Transverse colon (tissue), 4 donors: ENCODE data around the gene PCDHGA4.

ENCODE experiments used
- EP300 ChIP-seq: sonication (generic); formaldehyde crosslinking; IDR thresholded peaks from one replicate; pipeline ENCODE4 v1.6.1; 2017; ENCODE audit warnings: antibody characterized with exemption, low read depth
- POLR2AphosphoS5 ChIP-seq, 3 donors: sonication (generic); formaldehyde crosslinking; IDR thresholded peaks; one replicate each; pipeline ENCODE4 v1.6.1; 2016; ENCODE audit warnings: antibody characterized with exemption in 3 of 3
- TF ChIP-seq, protein P1 (sequence below), 5 experiments: fragments of 200-600 bp in 3 of 5; fragments of 450-650 bp in 2 of 5; sonication (generic) in 3 of 5; IDR thresholded peaks; 1 replicate in 2 of 5; 2 replicates in 3 of 5; pipeline ENCODE4 v1.5.1; 2016 to 2017; ENCODE audit warnings: antibody characterized with exemption in 5 of 5, inconsistent platforms in 3 of 5, mild to moderate bottlenecking in 2 of 5, moderate library complexity in 1 of 5

DNA sequence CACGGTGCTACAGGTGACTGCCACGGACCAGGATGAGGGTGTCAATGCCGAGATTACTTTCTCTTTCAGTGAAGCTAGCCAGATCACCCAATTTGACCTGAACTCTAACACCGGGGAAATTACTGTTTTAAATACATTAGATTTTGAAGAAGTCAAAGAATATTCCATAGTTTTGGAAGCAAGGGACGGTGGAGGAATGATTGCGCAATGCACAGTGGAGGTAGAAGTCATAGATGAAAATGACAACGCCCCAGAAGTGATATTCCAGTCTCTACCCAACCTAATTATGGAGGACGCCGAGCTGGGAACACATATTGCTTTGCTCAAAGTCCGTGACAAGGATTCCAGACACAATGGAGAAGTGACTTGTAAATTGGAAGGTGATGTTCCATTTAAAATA is 33.8 kb downstream of the PCDHGA4 start:
- TF ChIP-seq POLR2AphosphoS5 (IDR thresholded peaks at IDR 0.05) = no peak
- TF ChIP-seq, protein P1, sequence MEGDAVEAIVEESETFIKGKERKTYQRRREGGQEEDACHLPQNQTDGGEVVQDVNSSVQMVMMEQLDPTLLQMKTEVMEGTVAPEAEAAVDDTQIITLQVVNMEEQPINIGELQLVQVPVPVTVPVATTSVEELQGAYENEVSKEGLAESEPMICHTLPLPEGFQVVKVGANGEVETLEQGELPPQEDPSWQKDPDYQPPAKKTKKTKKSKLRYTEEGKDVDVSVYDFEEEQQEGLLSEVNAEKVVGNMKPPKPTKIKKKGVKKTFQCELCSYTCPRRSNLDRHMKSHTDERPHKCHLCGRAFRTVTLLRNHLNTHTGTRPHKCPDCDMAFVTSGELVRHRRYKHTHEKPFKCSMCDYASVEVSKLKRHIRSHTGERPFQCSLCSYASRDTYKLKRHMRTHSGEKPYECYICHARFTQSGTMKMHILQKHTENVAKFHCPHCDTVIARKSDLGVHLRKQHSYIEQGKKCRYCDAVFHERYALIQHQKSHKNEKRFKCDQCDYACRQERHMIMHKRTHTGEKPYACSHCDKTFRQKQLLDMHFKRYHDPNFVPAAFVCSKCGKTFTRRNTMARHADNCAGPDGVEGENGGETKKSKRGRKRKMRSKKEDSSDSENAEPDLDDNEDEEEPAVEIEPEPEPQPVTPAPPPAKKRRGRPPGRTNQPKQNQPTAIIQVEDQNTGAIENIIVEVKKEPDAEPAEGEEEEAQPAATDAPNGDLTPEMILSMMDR (IDR thresholded peaks at IDR 0.05) = no peak
- TF ChIP-seq EP300 = no peak
